ENCODE measurements around the gene DYNLT3. TPM values are rescaled to one million over a fixed set of nuclear protein-coding genes. Genes with fewer than 3 reads are reported as not detected.
A peak's percentile ranks its signal among the peaks of the same experiment; 100 is the strongest.

The DYNLT3 gene
- polyA plus RNA-seq, 2 of the 4 experiments (the other 2 are of a cell fraction) = 26.8 to 27.3 TPM

GRCh38 chrX:37876716-37877115 is 29.3 kb upstream of the DYNLT3 start:
- Histone ChIP-seq H3K4me2 (no peak overlapping the region), H3K4me3 (no peak overlapping the region), H3K4me1 (peaks cover 10% of the 10 kb centered on the region), H3K27ac (no peak overlapping the region), H3K9me3 (no peaks in the 10 kb centered on the region)
- WGBS (ENCODE audit: missing lambda C conversion rate) = 80% methylated on average over 4 of the region's 4 CpGs
- no peak for TF ChIP-seq ZFP36 (IDR thresholded peaks at IDR 0.05; ENCODE audit: borderline replicate concordance, partially characterized antibody)
- no peak for TF ChIP-seq RARB (CRISPR knock-in tag; IDR thresholded peaks at IDR 0.05)
- no peak for TF ChIP-seq ZC3H11A (IDR thresholded peaks at IDR 0.05)
- TF ChIP-seq HOXB13 (CRISPR knock-in tag; IDR thresholded peaks at IDR 0.05; ENCODE audit: low read depth) = no peak
- TF ChIP-seq FOSL2 (IDR thresholded peaks at IDR 0.05) = no peak
- no peak for TF ChIP-seq FOSL2 (CRISPR knock-in tag; IDR thresholded peaks at IDR 0.05)
- no peak for TF ChIP-seq PHF8 (IDR thresholded peaks at IDR 0.05; ENCODE audit: borderline replicate concordance, low read depth)
- no peak for TF ChIP-seq NPAS2 (CRISPR knock-in tag; IDR thresholded peaks at IDR 0.05; ENCODE audit: borderline replicate concordance)
- TF ChIP-seq PBX3 (IDR thresholded peaks at IDR 0.05) = no peak
- TF ChIP-seq SREBF2 (IDR thresholded peaks at IDR 0.05) = no peak
- no peak for TF ChIP-seq NR3C1 (IDR thresholded peaks at IDR 0.05)
- no peak for TF ChIP-seq HDAC2 (IDR thresholded peaks at IDR 0.05)
- no peak for TF ChIP-seq HOXB5 (CRISPR knock-in tag; IDR thresholded peaks at IDR 0.05)
- TF ChIP-seq MAFK (IDR thresholded peaks at IDR 0.05; ENCODE audit: partially characterized antibody) = no peak
- no peak for TF ChIP-seq FOXS1 (CRISPR knock-in tag; IDR thresholded peaks at IDR 0.05)
- TF ChIP-seq KDM1A (IDR thresholded peaks at IDR 0.05; ENCODE audit: low read depth) = no peak
- TF ChIP-seq RNF2 (IDR thresholded peaks at IDR 0.05; ENCODE audit: borderline replicate concordance, low read depth) = no peak
- no peak for TF ChIP-seq JUNB (IDR thresholded peaks at IDR 0.05)
- TF ChIP-seq MAX (IDR thresholded peaks at IDR 0.05) = no peak
- DNase-seq (ENCODE audit: low read depth in 1 of 2, low spot score in 1 of 2) = no peak
- ChIA-PET CTCF (no interaction called here), POLR2A (no interaction called here)
- no peak for ATAC-seq
- FAIRE-seq = no peak

- ATAC-seq = no peak
- POLR2A ChIA-PET = no interaction called here
- FAIRE-seq = peak; percentile 86
Observed at GRCh38 chrX:37875675-37876074, 28.3 kb upstream of the DYNLT3 start.

GRCh38 chrX:37873220-37873619 is 25.8 kb upstream of the DYNLT3 start:
- FAIRE-seq (peak; percentile 68), DNase-seq (ENCODE audit: low read depth in 1 of 2, low spot score in 1 of 2) (no peak), ATAC-seq (no peak)
- ChIA-PET POLR2A (no interaction called here), CTCF (interaction anchor here (1.7 kb wide), 1 partner anchor 128 kb away, joined by 5 read pairs; no protein-coding TSS in a partner anchor)
- no peak overlapping the region for H3K4me3 ChIP-seq
- H3K4me2 ChIP-seq = no peak overlapping the region
- no peak overlapping the region for H3K27ac ChIP-seq
- TF ChIP-seq TFCP2L1 (CRISPR knock-in tag; IDR thresholded peaks at IDR 0.05) (no peak), BHLHE40 (IDR thresholded peaks at IDR 0.05; ENCODE audit: low read depth, low read length) (no peak), GATA3 (IDR thresholded peaks at IDR 0.05; ENCODE audit: borderline replicate concordance) (no peak), SMC3 (IDR thresholded peaks at IDR 0.05) (no peak), KDM1A (IDR thresholded peaks at IDR 0.05; ENCODE audit: low read depth) (no peak), HES2 (IDR thresholded peaks at IDR 0.05) (no peak), POLR2AphosphoS2 (conservative IDR thresholded peaks at IDR 0.05; ENCODE audit: low read length) (no peak), HEYL (CRISPR knock-in tag; IDR thresholded peaks at IDR 0.05) (no peak)
- H3K4me1 ChIP-seq = peaks cover 15% of the 10 kb centered on the region
- WGBS (ENCODE audit: missing lambda C conversion rate) = 42% methylated on average over 1 of the region's 1 CpG
- no peaks in the 10 kb centered on the region for H3K9me3 ChIP-seq

More at GRCh38 chrX:37875675-37876074, 28.3 kb upstream of the DYNLT3 start:
- WGBS (ENCODE audit: missing lambda C conversion rate) = 52% methylated on average over 1 of the region's 1 CpG
- Histone ChIP-seq H3K4me1 (peaks cover 15% of the 10 kb centered on the region), H3K9me3 (no peaks in the 10 kb centered on the region), H3K4me3 (no peak overlapping the region), H3K4me2 (no peak overlapping the region), H3K27ac (no peak overlapping the region)
- CTCF ChIA-PET = interaction anchor here (1.0 kb wide), 1 partner anchor 14 kb away, joined by 3 read pairs; no protein-coding TSS in a partner anchor
- no peak for DNase-seq (ENCODE audit: low read depth in 1 of 2, low spot score in 1 of 2)
- TF ChIP-seq HEYL (CRISPR knock-in tag; IDR thresholded peaks at IDR 0.05) = no peak
- TF ChIP-seq POLR2AphosphoS2 (conservative IDR thresholded peaks at IDR 0.05; ENCODE audit: low read length) = no peak
- TF ChIP-seq BHLHE40 (IDR thresholded peaks at IDR 0.05; ENCODE audit: low read depth, low read length) = no peak
- no peak for TF ChIP-seq E2F6 (IDR thresholded peaks at IDR 0.05; ENCODE audit: borderline replicate concordance, low read depth)
- TF ChIP-seq MAZ (IDR thresholded peaks at IDR 0.05; ENCODE audit: borderline replicate concordance, low read depth, low read length) = no peak
